ENCODE measurements around the gene HELT.
"Not testable (repeated sequence)": the region's sequence is repeated elsewhere in the genome, so short reads cannot be mapped to it uniquely, and the experiment has no call there.

Gene HELT, protein sequence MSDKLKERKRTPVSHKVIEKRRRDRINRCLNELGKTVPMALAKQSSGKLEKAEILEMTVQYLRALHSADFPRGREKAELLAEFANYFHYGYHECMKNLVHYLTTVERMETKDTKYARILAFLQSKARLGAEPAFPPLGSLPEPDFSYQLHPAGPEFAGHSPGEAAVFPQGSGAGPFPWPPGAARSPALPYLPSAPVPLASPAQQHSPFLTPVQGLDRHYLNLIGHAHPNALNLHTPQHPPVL
- total RNA-seq: 0 reads per million in 2 donors

DNA sequence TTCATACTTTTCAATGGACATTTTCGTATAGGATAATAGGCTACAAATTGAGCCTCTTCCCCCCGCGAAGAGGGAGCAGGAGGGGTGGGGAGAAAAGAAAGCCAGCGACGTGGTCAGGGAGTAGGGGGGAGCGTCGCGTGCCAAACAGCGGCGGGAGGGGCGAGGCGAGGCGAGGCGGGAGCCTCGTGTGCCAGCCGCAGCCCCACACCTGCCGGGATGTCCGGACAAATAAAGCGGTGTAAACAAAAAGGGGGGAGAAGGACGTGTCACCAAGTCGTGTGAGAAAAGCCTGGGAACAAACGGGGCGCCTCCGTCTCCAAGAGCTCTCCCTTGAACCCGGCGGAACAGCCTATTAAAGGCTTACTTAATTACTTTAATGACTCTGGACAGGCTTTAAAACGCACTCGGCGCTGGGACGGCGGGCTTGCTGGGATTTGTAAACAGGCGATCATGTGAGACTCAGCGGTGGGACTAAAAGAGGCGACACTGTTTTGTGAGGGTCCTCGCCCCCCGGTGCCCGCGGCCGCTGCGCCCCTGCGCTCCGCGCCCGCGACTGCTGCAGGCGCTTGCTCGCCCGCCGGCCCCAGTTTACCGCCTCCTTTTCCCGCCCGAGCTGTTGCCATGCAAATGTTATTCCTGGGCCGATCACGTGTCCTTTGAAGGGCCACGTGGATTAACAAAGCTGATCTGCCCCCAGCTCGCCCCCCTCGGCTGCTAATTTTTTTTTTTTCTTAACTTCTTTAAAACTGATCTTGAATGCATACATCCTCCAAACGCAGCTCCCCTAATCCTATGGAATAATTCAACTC, at the start of gene HELT:
Gene HELT, plus strand, starts transcription at position 527 of the 809 bp plus-strand sequence. CDS start 439 bp downstream, outside the sequence.
- DNase-seq: no peak

DNA sequence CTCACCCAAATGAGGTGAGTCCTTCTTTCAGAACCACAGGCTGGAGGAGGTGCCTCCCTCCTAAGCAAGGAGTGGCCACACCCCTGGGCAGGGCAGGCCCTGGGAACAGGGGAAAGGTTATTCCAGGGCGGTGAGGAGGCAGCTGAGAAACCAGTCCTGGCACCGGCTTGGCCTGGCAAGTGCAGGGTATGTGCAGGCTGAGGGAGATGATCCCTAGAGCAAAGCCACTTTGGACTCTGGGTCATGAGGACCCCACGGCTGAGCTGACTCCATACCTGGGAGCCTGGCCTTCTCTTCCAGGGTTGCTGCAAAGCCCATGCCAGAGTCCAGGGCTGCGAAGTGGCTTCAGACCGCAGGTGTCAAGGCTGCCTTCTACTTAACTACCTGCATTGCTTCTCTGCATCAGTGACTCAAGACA, 49.5 kb upstream of the HELT start:
- no peak for DNase-seq

DNA sequence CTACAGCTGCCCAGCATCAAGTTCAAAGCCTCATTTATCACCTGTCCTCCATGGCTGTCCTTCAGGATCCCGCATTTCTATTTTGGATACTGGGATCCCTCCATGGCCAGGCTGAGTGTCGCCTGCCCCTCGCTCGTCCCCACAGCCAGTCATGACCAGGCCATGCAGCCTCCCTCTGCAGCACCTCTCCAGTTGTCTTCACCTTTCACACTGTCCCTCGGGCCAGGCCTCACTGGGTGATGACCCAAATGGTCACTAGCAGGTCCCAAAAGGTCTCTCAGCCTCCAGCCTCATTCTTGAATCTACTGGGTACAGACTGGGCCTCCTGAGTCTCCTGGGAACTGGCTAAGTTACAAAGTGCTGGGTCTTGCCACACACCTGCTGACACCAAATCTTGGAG, 48.7 kb upstream of the HELT start:
- DNase-seq: no peak

DNA sequence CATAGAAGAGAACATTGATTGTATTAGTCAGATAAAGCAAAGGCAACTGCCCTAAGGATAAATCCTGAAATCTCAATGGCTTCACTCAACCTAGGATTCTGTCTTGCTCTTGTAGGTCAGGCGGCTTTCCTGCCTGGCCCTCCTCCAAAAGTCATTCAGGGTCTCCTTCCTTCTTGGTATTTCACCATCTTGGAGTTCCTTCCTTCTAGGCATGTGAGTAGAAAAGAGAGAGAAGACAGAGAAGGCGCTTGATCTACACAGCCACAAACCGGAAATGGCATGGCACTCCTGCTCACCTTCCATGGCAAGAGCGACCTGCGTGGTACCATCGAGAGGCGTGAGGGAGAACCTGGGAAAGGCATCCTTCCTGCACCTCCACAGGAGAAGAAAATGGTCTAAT, 45.3 kb upstream of the HELT start:
- no peak for DNase-seq

DNA sequence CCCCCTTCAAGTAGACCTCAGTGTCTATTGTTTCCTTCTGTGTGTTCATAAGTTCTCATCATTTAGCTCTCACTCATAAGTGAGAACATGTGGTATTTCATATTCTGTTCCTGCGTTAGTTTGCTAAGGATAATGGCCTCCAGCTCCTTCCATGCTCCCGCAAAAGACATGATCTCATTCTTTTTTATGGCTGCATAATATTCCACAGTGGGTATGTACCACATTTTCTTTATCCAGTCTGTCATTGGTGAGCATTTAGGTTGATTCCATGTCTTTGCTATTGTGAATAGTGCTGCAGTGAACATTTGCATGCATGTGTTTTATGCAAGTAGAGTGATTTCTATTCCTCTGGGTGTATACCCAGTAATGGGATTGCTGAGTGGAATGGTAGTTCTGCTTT, 41.9 kb upstream of the HELT start:
- not testable (repeated sequence) for DNase-seq

DNA sequence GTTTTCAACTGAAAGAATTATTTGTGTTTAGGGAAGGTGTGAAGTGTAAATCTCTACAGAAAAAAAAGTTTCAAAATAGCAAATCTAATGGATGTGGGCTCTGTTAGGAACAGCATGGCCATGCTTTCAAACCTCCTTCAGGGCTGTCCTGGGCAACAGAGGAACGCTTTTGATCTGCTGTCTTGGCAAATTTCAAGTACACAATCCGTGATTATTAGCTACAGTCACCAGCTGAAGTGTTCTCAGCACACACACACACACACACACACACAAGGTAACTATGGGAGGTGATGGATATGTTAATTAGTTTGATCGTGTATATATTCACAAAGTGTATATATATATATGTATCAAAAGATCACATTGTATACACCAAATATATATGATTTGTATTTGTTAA, 40.5 kb upstream of the HELT start:
- DNase-seq: no peak

DNA sequence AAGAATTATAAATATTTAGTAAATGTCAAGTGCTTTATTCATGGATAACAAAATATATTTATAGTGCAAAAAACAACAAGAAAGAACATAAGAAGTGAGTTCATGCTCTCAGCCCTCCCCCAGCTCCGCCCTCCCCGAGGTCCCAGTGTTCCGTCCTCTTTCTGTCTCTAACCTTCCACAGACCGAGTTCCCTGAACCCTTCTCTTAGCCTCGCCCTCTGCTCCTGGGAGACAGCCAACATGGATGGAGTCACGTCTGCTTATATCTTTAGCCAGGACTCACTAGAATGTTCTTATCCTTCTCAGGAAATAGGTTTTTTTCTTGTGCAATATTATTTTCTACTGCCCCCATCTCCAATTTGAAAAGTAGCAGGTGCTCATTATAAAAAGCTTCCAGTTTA, 40.1 kb upstream of the HELT start:
- no peak for DNase-seq

DNA sequence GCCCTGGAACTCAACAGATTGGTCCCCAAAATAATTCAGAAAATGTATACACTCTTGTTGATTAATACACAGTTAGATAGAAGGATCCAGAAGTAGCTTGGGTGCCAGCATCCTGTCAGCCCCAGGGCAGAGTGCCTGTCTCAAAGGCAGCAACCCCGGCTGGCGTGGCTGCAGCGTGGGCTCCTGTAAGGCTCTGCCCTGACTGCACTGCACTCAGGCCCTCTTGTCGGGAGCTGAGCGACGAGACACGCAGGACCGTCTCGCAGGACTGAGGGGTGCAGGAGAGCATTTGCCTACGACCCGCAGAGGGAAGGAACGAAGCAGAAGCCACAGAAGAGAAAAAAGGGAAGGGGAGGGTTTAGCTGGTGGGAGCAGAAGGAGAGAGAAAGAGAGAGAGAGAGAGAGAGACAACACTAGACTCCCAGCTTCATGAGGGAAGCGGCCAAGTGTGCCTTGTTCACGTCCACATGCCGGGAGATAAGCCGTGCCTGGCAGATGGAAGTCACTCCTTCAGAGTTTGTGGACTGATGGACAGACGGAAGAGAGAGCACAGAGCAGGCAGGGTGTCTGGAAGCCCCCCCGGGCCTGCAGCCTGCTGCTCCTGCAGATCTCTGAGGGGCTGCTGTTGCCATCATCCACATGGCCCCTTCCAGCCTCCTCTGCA, 38.7 kb upstream of the HELT start:
- no peak for DNase-seq

DNA sequence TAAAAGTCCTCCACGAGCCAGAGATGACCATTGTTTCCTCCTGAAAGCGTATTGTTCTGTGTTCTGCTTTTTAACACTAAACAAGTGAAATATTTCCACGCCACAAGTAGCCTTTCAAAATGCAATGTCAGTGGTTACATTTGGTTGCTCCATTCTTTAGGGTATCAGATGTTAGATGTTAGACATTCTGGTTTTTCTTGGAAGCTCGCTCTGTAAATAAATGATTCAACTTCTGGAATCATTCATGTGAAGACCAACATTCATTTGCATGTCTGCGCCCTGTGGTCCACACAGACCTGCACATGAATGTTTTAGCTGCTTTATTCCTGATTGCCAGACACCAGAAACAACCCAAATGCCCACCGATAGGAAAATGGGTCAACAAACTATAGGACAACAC, 38.0 kb upstream of the HELT start:
- DNase-seq: no peak

DNA sequence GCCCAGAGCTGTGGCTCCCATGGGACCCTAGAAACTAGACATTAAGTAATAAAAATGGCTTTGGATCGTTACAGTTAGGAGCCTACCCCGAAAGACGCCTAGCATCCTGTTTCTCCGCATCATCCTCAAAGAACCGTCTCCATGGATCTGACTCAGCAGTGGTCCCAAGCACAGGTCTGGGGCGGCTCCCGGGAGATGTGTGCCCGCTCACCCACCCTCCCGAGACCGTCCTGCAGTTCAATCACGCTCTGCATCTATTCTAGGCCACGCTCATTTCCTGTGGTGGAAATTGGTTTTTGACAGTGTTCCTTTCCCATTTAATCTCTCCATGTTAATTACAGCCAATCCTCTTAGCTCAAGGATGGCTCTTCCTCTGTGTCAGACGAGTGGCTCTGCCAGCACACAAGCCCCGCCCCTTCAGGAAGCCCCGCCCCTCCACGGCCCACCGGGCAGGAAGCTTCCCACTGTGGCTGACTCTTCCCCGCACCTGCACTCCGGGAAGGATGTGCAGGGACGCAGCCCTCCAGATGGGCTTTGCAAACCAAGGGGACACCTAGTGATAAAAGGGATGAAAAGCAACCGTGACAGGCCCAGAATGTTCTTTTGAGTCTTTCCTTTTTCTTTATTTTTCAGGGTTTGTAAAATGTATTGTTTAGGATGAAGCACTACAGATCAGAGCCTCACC, 34.5 kb upstream of the HELT start:
- DNase-seq: peak; percentile 42

DNA sequence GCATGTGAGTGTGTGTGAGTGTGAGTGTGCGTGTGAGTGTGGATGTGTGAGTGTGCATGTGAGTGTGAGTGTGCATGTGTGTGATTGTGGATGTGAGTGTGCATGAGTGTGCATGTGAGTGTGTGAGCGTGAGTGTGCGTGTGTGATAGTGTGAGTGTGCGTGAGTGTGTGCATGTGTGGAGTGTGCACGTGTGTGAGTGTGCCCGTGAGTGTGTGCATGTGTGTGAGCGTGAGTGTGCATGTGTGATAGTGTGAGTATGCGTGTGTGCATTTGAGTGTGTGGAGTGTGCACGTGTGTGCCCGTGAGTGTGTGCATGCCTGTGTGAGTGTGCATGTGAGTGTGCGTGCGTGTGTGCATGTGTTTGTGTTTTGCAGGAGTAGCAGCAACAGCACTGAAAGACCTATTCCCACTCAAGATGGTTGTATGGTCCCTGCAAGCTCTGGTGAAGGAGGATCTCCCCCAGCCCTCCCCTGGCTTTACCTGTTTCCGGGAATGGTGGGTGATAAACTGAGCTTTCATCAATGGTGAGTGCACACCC, 30.7 kb upstream of the HELT start:
- DNase-seq: no peak

DNA sequence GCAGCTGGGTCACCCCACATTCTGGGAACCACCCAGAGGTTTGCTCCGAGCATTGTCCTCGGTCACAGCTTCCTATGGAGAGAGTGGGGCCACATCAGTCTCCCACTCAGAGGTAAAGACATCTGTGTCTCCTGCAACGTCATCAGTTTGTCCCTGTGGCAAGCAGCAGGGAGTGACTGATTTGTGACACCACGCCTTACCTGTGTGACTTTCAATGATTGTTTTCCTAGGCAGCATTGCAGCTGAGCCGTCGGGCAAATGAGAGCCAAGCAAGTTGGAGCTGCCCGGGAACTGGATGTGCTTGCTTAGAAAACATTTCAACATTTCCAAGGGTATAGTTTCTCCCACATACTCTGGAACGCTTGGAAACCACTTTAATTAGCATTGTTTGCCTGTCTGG, 29.7 kb upstream of the HELT start:
- no peak for DNase-seq

DNA sequence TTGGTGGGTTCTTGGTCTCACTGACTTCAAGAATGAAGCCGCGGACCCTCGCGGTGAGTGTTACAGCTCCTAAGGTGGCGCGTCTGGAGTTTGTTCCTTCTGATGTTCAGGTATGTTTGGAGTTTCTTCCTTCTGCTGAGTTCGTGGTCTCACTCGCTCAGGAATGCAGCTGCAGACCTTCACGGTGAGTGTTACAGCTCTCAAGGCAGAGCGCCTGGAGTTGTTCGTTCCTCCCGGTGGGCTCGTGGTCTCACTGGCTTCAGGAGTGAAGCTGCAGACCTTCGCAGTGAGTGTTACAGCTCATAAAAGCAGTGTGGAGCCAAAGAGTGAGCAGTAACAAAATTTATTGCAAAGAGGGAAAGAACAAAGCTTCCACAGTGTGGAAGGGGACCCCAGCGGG, 29.0 kb upstream of the HELT start:
- DNase-seq: not testable (repeated sequence)

DNA sequence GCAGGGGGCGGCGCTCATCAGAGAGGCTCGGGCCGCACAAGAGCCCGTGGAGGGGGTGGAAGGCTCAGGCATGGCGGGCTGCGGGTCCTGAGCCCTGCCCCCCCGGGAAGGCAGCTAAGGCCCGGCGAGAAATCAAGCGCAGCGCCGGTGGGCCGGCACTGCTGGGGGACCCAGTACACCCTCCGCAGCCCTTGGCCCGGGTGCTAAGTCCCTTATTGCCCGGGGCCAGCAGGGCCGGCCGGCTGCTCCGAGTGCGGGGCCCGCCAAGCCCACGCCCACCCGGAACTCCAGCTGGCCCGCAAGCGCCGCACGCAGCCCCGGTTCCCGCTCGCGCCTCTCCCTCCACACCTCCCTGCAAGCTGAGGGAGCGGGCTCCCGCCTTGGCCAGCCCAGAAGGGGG, 28.2 kb upstream of the HELT start:
- DNase-seq: not testable (repeated sequence)

DNA sequence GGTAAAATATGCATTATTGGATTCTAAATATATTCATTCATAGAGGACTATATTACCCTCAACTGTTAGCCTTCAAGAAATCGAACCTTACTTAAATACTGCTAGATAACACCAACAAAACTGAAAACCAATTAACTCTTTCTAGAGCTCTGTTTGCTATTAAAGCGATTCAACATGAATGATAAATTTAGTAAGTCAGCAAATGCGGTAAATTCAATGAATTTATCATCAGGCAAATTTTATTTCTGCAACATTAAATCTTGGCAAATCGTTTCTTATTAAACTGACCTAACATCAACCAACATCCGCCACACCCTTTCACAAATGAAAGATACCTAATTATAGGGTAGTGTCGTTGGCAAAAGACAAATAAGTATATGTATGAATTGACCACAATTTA, 26.4 kb upstream of the HELT start:
- no peak for DNase-seq

DNA sequence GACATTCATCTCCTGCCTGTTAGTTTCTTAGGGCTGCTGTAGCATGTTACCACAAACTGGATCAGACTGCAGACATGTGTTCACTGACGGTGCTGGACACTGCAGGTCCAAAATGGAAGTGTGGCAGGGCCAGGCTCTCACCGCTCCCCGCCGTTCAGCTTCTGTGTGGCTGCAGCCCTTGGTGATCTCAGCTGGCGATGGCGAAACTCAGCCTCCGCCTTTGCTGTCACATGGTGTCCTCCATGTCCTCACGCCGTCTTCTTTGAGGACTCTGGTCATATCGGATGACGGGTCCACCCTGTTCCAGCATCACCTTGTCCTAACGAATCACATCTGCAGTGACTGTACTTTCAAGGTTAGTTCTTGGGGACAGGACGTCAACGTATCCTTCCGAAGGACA, 25.9 kb upstream of the HELT start:
- DNase-seq: no peak

DNA sequence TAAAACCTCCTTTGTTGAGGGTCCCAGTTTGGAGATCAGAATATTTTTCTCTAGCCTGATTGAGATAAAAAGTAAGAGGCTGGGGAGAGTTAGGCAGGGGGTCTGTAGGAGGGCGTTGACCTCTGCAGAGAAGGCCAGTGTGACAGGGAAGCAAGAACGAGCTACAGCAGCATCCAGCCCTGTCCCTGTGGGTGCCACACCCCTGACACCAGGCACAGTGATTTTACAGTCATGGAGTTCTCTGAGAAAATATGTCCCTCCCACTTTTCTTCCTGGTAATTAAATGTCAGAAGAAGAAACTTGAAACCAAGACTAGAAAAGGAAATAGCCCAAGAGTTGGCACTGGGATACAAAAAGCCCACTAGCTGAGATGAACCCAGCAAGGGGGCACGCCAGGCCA, 25.0 kb upstream of the HELT start:
- DNase-seq: no peak

DNA sequence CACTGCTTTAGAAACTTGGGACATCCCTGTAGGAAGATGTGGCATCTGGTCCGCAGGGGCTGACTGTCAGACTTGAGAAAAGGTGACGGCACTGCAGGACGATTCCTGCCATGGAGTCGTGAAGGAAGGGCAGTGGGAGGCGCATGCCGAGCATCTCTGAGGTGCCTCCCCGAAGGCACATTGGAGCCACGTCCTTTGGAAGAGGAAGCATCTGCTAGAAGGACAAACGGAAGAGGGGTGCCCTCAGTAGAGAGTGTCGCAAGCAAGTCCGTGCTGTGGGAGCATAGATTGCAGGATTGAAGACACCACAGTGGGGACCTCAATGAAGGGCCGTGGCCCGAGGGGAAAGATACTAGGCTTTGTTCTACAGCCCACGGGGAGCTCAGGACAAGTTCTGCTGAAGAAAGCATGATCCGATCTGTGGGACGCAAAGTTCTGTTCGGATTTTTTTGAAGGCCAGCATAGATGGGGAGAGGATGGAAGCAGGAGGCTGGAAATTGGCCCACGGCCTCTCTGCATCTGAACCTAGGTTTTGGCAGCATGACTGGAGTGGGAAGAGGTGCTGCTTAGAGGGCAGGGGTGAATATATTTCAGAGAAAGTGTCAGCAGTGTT, 24.2 kb upstream of the HELT start:
- no peak for DNase-seq

DNA sequence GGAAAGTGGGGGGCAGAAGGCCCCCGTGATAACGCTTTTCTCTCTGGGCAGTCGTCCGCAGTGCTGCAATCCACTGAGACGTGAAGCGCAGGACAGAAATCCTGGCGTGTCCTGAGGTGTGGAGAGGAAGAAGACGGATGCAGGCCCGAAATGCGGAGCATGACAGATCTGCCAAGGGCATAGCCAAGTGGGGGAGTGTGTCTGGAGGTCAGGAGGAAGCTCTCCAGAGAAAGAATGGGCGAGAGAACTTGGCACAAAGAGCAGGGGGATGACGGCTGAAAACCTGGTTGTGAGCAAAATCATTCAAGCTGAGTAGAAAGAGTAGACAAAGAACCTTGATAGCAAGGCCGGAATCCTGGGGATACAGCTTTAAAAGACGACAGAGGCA, 23.7 kb upstream of the HELT start:
- DNase-seq: no peak

DNA sequence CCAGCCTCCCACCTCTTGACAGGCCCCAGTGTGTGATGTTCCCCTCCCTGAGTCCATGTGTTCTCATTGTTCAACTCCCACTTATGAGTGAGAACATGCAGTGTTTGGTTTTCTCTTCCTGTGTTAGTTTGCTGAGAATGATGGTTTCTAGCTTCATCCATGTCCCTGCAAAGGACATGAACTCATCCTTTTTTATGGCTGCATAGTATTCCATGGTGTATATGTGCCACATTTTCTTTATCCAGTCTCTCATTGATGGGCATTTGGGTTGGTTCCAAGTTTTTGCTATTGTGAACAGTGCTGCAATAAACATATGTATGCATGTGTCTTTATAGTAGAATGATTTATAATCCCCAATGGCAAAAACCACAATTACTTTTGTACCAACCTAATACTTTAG, 20.6 kb upstream of the HELT start:
- not testable (repeated sequence) for DNase-seq

DNA sequence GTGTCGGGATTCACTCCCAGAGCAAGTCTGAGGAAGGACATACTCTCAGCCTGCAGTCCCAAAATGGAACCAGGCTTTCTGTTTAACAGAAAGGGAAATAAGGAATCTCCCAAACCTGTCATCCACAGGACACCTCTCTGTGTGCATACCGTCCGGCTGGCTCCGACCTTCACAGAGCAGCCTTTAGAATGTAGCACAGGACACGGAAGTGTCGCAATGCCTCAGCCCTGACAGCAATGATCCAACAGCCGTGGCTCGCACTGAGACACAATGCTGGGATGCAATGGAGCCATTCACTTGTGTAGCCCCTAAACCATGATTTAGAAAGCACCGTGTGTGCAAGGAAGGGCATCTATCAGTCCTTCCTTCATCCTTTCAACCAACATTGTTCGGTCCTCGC, 15.5 kb upstream of the HELT start:
- DNase-seq: no peak

DNA sequence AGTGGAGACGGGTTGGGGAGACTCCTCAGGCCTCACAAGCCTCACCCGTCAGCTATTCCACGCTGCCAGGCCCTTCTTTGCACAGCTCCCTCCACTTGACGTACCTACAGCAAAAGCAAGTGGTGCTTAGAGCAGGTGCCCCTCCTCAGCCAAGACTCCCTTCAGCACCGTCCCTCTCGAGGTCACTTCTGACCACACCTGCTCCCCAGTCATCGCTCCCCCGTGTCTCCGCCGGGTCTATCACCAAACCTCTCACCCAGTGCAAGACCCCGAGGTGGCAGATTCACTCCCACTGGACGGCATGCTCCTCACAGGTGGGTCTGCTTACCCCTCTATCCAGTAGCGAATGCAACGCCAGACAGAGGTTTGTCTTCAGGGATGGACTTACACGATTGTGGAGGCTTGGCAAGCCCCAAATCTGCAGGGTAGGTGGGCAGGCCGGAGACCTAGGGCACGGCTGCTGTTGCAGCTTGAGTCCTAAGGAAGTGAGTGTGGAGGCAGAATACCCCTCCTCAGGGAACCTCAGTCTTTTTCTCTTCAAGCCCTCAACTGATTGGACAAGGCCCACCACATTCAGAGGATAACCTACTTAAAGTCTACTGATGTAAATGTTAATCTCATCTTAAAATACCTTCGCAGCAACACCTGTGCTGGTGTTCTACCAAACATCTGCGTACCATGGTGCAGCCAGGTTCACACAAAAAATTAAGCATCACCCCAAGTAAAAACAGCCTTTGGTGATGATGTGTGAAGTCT, 14.5 kb upstream of the HELT start:
- no peak for DNase-seq
